DOHH2 (cell line): ENCODE measurements around the gene MACF1.

Source experiments
- H3F3A ChIP-seq: fragments of 200-600 bp; sonication (generic), shearing (Covaris generic); 2 replicates; pipeline ENCODE4 v1.6.0; 2016; ENCODE audit warnings: antibody characterized with exemption, mild to moderate bottlenecking; ENCODE audit not compliant: control insufficient read depth, insufficient read depth
- H3K27ac ChIP-seq: fragments of 200-600 bp; sonication (generic); 2 replicates; pipeline ENCODE4 v1.5.1; 2014; ENCODE audit warnings: low read depth, mild to moderate bottlenecking, low read length, moderate library complexity
- H3K27me3 ChIP-seq: fragments of 200-600 bp; sonication (generic); 2 replicates; pipeline ENCODE4 v1.6.1; 2014; ENCODE audit warnings: mild to moderate bottlenecking, low read length, mixed read lengths; ENCODE audit not compliant: control insufficient read depth
- H3K36me3 ChIP-seq: fragments of 200-600 bp; sonication (generic); 2 replicates; pipeline ENCODE4 v1.6.1; 2014; ENCODE audit warnings: mild to moderate bottlenecking, low read length, moderate library complexity, mixed read lengths; ENCODE audit not compliant: control insufficient read depth
- H3K4me1 ChIP-seq: fragments of 200-600 bp; sonication (generic); 2 replicates; pipeline ENCODE4 v1.6.1; 2014; ENCODE audit warnings: mild to moderate bottlenecking, low read length, mixed read lengths; ENCODE audit not compliant: control insufficient read depth
- H3K4me2 ChIP-seq: fragments of 200-600 bp; sonication (generic); 2 replicates; pipeline ENCODE4 v1.6.0; 2014; ENCODE audit warnings: mild to moderate bottlenecking, low read length, moderate library complexity
- H3K4me3 ChIP-seq: fragments of 200-600 bp; sonication (generic); 2 replicates; pipeline ENCODE4 v1.5.1; 2014; ENCODE audit warnings: mild to moderate bottlenecking, low read length, mixed read lengths
- H3K79me2 ChIP-seq: fragments of 200-600 bp; sonication (generic); 2 replicates; pipeline ENCODE4 v1.6.1; 2014; ENCODE audit warnings: mild to moderate bottlenecking, low read length, mixed read lengths; ENCODE audit not compliant: control insufficient read depth
- H3K9me2 ChIP-seq: fragments of 200-600 bp; sonication (generic); replicated peaks from 2 replicates; pipeline ENCODE4 v1.6.1; 2014; ENCODE audit warnings: mild to moderate bottlenecking, low read length, mixed read lengths; ENCODE audit not compliant: control insufficient read depth
- H3K9me3 ChIP-seq: fragments of 200-600 bp; sonication (generic); 2 replicates; pipeline ENCODE4 v1.6.1; 2014; ENCODE audit warnings: antibody characterized with exemption, low read length, mixed read lengths; ENCODE audit not compliant: control insufficient read depth, insufficient read depth
- H4K20me1 ChIP-seq: fragments of 200-600 bp; sonication (generic); 2 replicates; pipeline ENCODE4 v1.6.0; 2014; ENCODE audit warnings: low read depth, mild to moderate bottlenecking, antibody characterized with exemption, low read length, moderate library complexity; ENCODE audit not compliant: control insufficient read depth, insufficient read depth
- CTCF ChIP-seq: fragments of 200-600 bp; sonication (generic); IDR thresholded peaks from one replicate; pipeline ENCODE4 v1.5.1; 2014; ENCODE audit warnings: antibody characterized with exemption, mild to moderate bottlenecking, low read depth, low read length; ENCODE audit not compliant: poor library complexity, severe bottlenecking
- EZH2phosphoT487 ChIP-seq: fragments of 200-600 bp; sonication (generic); IDR thresholded peaks from 2 replicates; pipeline ENCODE4 v1.6.1; 2017; ENCODE audit warnings: borderline replicate concordance, mild to moderate bottlenecking, antibody characterized with exemption, low read length, moderate library complexity, mixed read lengths

The MACF1 gene

GRCh38 chr1:39409055-39409816, 204.7 kb downstream of the MACF1 start:
- Histone ChIP-seq H3K27me3 (no peaks in the 10 kb centered on the region; the same call in 1 of the 2 replicates), H3K9me3 (no peaks in the 10 kb centered on the region), H3K4me2 (peak overlapping the region; percentile 83), H3K4me3 (peak overlapping the region; percentile 81), H3F3A (peaks cover 4% of the 10 kb centered on the region; the same call in 1 of the 2 replicates), H3K4me1 (peaks cover 29% of the 10 kb centered on the region), H3K79me2 (peaks cover 3% of the 10 kb centered on the region; the same call in 1 of the 2 replicates), H3K27ac (no peak overlapping the region), H3K36me3 (no peaks in the 10 kb centered on the region; the same call in 1 of the 2 replicates), H4K20me1 (peaks cover 9% of the 10 kb centered on the region), H3K9me2 (no peaks in the 10 kb centered on the region)
- TF ChIP-seq EZH2phosphoT487 (no peak), CTCF (no peak)

GRCh38 chr1:39410915-39411436, 206.5 kb downstream of the MACF1 start:
- H3K9me2 ChIP-seq: no peaks in the 10 kb centered on the region
- no peak for TF ChIP-seq EZH2phosphoT487
- peak; percentile 88 for TF ChIP-seq CTCF
- H3K4me3 ChIP-seq: no peak overlapping the region
- H3K79me2 ChIP-seq: peaks cover 3% of the 10 kb centered on the region; the same call in 1 of the 2 replicates
- H3K27me3 ChIP-seq: no peaks in the 10 kb centered on the region; the same call in 1 of the 2 replicates
- H3F3A ChIP-seq: peaks cover 4% of the 10 kb centered on the region; the same call in 1 of the 2 replicates
- no peaks in the 10 kb centered on the region for H3K9me3 ChIP-seq
- peaks cover 5% of the 10 kb centered on the region; the same call in 1 of the 2 replicates for H4K20me1 ChIP-seq
- peaks cover 29% of the 10 kb centered on the region for H3K4me1 ChIP-seq
- H3K36me3 ChIP-seq: no peaks in the 10 kb centered on the region; the same call in 1 of the 2 replicates
- peak overlapping the region; percentile 83 for H3K4me2 ChIP-seq
- no peak overlapping the region for H3K27ac ChIP-seq

GRCh38 chr1:39411526-39412478, 207.3 kb downstream of the MACF1 start:
- no peaks in the 10 kb centered on the region; the same call in 1 of the 2 replicates for H3K27me3 ChIP-seq
- no peak for TF ChIP-seq CTCF
- TF ChIP-seq EZH2phosphoT487: no peak
- no peaks in the 10 kb centered on the region for H3K9me3 ChIP-seq
- no peaks in the 10 kb centered on the region for H3K9me2 ChIP-seq
- H3F3A ChIP-seq: peaks cover 2% of the 10 kb centered on the region; the same call in 1 of the 2 replicates
- no peak overlapping the region for H3K4me3 ChIP-seq
- H3K4me2 ChIP-seq: peak overlapping the region; percentile 83
- H3K36me3 ChIP-seq: no peaks in the 10 kb centered on the region; the same call in 1 of the 2 replicates
- peaks cover 29% of the 10 kb centered on the region for H3K4me1 ChIP-seq
- H4K20me1 ChIP-seq: peaks cover 5% of the 10 kb centered on the region; the same call in 1 of the 2 replicates
- H3K79me2 ChIP-seq: peaks cover 3% of the 10 kb centered on the region; the same call in 1 of the 2 replicates
- no peak overlapping the region for H3K27ac ChIP-seq
